Gastroesophageal sphincter (tissue), 3 donors: ENCODE measurements around the gene TACC3.

Source experiments
- POLR2A ChIP-seq, 2 donors: fragments of 450-650 bp; IDR thresholded peaks; one replicate each; pipeline ENCODE4 v1.6.1; 2017; ENCODE audit warnings: antibody characterized with exemption in 2 of 2, mild to moderate bottlenecking in 2 of 2, moderate library complexity in 1 of 2
- POLR2AphosphoS5 ChIP-seq: sonication (generic); formaldehyde crosslinking; IDR thresholded peaks from one replicate; pipeline ENCODE4 v1.6.1; 2017; ENCODE audit warnings: antibody characterized with exemption
- TF ChIP-seq, protein P1 (sequence below), 4 experiments: fragments of 200-600 bp in 2 of 4; fragments of 450-650 bp in 2 of 4; sonication (generic) in 1 of 4; IDR thresholded peaks; one replicate each; pipeline ENCODE4 v1.5.1; 2017 to 2019; ENCODE audit warnings: antibody characterized with exemption in 4 of 4, mild to moderate bottlenecking in 2 of 4, moderate library complexity in 2 of 4

DNA sequence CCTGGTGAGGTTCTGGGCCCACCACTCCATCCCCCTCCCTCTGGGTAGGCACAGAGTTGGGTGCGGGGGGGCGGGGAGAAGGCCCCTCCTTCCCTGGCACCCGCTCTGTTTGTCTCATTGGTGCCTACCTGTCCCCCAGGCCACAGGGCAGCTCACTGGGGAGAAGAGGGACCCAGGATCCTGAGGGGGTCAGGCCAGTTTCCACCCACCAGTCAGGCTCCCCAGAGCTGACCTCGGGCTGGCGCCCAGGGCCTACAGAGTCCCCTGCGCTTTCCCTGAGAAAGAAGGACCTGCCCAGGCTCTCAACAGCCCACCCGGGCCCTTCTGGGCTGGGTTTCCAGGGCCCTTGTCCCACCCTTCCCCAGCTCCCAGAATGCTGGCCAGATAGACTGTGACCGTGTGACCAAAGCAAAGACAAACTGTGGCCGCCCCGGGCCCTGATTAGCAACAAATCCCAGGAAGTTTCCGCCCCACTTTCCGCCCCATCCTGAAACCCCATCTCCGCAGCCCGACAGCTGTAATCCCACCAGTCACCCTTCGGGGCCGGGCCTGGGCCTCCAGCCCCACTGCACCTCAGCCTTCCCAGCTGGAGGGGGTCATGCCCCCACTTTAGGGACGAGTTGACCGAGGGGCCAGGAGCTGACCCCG lies 38.0 kb downstream of the TACC3 start:
- TF ChIP-seq POLR2A (IDR thresholded peaks at IDR 0.05) (no peak), POLR2AphosphoS5 (no peak)
- TF ChIP-seq, protein P1, sequence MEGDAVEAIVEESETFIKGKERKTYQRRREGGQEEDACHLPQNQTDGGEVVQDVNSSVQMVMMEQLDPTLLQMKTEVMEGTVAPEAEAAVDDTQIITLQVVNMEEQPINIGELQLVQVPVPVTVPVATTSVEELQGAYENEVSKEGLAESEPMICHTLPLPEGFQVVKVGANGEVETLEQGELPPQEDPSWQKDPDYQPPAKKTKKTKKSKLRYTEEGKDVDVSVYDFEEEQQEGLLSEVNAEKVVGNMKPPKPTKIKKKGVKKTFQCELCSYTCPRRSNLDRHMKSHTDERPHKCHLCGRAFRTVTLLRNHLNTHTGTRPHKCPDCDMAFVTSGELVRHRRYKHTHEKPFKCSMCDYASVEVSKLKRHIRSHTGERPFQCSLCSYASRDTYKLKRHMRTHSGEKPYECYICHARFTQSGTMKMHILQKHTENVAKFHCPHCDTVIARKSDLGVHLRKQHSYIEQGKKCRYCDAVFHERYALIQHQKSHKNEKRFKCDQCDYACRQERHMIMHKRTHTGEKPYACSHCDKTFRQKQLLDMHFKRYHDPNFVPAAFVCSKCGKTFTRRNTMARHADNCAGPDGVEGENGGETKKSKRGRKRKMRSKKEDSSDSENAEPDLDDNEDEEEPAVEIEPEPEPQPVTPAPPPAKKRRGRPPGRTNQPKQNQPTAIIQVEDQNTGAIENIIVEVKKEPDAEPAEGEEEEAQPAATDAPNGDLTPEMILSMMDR (IDR thresholded peaks at IDR 0.05), result no peak
